Progenitor cell of endocrine pancreas (in vitro differentiated cells): ENCODE data around the gene TNFRSF9. TPM values are rescaled to one million over a fixed set of nuclear protein-coding genes. Genes with fewer than 3 reads are reported as not detected.
"Not testable (repeated sequence)": the region's sequence is repeated elsewhere in the genome, so short reads cannot be mapped to it uniquely, and the experiment has no call there.

Experiments
- DNase-seq: peaks from one replicate; pipeline ENCODE4 v3.0.0; 2021; ENCODE audit warnings: low spot score; ENCODE audit not compliant: unreplicated experiment
- H3K27ac Mint-ChIP-seq: 2 replicates; pipeline ENCODE4 v1.8.0; 2021; ENCODE audit warnings: mild to moderate bottlenecking, moderate library complexity, mixed read lengths
- H3K27me3 Mint-ChIP-seq: 2 replicates; pipeline ENCODE4 v1.8.0; 2021; ENCODE audit warnings: mixed read lengths
- H3K36me3 Mint-ChIP-seq: 2 replicates; pipeline ENCODE4 v1.8.0; 2022; ENCODE audit warnings: mixed read lengths; ENCODE audit not compliant: insufficient read depth
- H3K4me1 Mint-ChIP-seq: 2 replicates; pipeline ENCODE4 v1.8.0; 2021; ENCODE audit warnings: low read depth, mixed read lengths
- H3K4me3 Mint-ChIP-seq: 2 replicates; pipeline ENCODE4 v1.8.0; 2021; ENCODE audit warnings: low read depth, mild to moderate bottlenecking, moderate library complexity, mixed read lengths
- H3K9me3 Mint-ChIP-seq: 2 replicates; pipeline ENCODE4 v1.8.0; 2021; ENCODE audit warnings: low read depth, mixed read lengths
- total RNA-seq: library from RNA; stranded (reverse); gene quantifications from 2 replicates; pipeline ENCODE4 v1.2.1, GENCODE V29; 2021
- TF ChIP-seq, protein P1 (sequence below): fragments of 200-600 bp; sonication (generic); IDR thresholded peaks from one replicate; pipeline ENCODE4 v1.5.0; 2021; ENCODE audit warnings: antibody characterized with exemption, mild to moderate bottlenecking; ENCODE audit not compliant: unreplicated experiment

The TNFRSF9 gene
- total RNA-seq, 1 donor from 2014 or later = 0.60 TPM

DNA sequence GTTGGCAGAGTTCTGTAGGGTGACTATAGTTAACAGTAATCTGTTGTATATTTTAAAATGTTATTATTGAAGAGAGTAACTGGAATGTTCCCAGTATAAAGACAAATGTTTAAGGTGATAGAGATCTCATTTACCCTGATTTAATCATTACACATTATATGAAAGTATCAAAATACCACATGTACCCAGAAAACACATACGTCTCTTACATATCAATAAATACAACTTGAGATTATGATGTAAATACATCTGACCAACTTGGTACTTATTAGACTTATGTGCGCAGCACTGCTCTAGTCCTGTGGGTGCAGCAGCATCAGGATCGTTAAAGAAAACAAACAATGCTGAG is 20.2 kb upstream of the TNFRSF9 start:
- TF ChIP-seq, protein P1, sequence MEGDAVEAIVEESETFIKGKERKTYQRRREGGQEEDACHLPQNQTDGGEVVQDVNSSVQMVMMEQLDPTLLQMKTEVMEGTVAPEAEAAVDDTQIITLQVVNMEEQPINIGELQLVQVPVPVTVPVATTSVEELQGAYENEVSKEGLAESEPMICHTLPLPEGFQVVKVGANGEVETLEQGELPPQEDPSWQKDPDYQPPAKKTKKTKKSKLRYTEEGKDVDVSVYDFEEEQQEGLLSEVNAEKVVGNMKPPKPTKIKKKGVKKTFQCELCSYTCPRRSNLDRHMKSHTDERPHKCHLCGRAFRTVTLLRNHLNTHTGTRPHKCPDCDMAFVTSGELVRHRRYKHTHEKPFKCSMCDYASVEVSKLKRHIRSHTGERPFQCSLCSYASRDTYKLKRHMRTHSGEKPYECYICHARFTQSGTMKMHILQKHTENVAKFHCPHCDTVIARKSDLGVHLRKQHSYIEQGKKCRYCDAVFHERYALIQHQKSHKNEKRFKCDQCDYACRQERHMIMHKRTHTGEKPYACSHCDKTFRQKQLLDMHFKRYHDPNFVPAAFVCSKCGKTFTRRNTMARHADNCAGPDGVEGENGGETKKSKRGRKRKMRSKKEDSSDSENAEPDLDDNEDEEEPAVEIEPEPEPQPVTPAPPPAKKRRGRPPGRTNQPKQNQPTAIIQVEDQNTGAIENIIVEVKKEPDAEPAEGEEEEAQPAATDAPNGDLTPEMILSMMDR = no peak
- peak overlapping the region; percentile 95 for H3K4me3 Mint-ChIP-seq
- peak overlapping the region; percentile 97 for H3K27ac Mint-ChIP-seq
- peaks cover 14% of the 10 kb centered on the region for H3K4me1 Mint-ChIP-seq
- H3K27me3 Mint-ChIP-seq = no peaks in the 10 kb centered on the region
- peaks cover 6% of the 10 kb centered on the region for H3K36me3 Mint-ChIP-seq
- DNase-seq = no peak
- no peaks in the 10 kb centered on the region for H3K9me3 Mint-ChIP-seq

DNA sequence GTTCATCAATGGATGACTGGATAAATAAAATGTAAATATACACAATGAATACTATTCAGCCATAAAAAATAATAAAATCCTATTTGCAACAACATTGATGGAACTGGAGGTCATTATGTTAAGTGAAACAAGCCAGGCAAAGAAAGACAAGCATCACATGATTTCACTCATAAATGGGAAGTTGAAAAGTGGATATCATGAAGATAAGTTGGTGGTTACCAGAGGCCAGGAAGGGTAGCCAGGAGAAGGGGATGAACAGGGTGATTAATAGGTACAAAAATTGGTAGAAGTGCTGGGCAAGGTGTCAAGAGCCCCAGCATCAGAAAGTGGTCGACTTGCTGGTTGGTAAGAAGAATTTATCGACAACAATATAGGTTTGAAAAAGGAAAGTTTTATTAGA is 19.5 kb upstream of the TNFRSF9 start:
- H3K27me3 Mint-ChIP-seq = peaks cover 3% of the 10 kb centered on the region
- peaks cover 14% of the 10 kb centered on the region for H3K4me1 Mint-ChIP-seq
- H3K4me3 Mint-ChIP-seq = peak overlapping the region; percentile 95

DNA sequence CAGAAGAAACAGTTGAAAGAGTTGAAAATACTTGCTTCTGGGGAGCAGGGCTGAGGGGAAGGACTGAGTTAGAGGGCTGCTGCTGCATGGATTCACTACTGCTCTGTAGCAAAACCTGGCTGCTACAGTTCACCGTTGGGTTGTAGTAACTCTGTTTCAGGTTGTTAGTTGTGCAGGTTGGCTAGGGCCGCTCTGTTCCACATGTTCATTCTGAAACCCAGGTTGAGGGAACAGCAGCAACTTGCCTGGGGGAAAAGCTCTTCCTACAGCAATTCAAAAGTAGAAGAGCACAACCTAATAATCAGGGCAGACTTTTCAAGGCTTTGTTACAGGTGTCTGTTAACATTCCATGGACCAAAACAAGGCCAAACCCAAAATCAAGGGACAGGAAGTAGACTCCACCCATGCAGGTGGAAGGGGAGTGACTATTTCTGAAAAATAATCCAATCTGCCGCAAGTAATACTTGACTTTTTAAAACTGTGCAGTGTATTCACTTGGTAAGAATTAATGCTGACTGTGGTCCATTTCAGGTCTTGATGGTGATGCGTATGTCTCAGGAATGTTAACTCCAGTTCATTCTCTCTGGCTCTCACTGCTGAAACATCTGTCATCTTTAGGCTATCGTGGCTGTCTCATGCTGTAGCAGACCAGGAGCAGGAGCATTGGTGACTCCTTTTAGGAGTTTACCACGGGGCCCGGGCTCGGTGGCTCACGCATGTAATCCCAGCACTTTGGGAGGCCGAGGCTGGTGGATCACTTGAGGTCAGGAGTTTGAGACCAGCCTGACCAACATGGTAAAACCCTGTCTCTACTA is 15.8 kb upstream of the TNFRSF9 start:
- TF ChIP-seq, protein P1 = no peak
- Mint-ChIP-seq H3K4me1 (peaks cover 5% of the 10 kb centered on the region), H3K27ac (no peak overlapping the region), H3K36me3 (no peaks in the 10 kb centered on the region), H3K27me3 (peaks cover 3% of the 10 kb centered on the region), H3K4me3 (no peak overlapping the region), H3K9me3 (peaks cover 3% of the 10 kb centered on the region)
- DNase-seq = no peak

More for the DNA sequence above, 19.5 kb upstream of the TNFRSF9 start:
- DNase-seq = no peak
- TF ChIP-seq, protein P1 = no peak
- no peak overlapping the region for H3K27ac Mint-ChIP-seq
- H3K9me3 Mint-ChIP-seq = no peaks in the 10 kb centered on the region
- peaks cover 5% of the 10 kb centered on the region for H3K36me3 Mint-ChIP-seq

DNA sequence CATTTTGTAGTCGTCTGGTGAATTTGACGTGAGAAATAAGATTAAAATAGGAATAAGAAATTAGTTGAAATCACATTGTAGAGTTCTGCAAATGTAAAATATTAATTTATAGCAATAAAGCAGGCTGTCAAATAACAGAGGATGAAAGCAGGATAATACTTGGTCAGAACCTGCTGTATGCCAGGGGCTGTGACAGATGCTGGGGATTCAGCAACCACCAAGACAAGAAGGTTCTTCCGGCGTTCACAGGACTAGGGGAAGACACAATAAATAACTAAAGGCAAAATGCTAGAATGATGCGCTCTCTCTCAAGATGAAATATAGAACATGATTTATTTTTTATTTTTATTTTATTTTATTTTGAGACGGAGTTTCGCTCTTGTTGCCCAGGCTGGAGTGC is 14.0 kb upstream of the TNFRSF9 start:
- Mint-ChIP-seq H3K4me3 (no peak overlapping the region), H3K4me1 (no peaks in the 10 kb centered on the region), H3K9me3 (peaks cover 3% of the 10 kb centered on the region), H3K36me3 (no peaks in the 10 kb centered on the region), H3K27ac (no peak overlapping the region), H3K27me3 (peaks cover 6% of the 10 kb centered on the region)
- TF ChIP-seq, protein P1 = no peak
- no peak for DNase-seq

DNA sequence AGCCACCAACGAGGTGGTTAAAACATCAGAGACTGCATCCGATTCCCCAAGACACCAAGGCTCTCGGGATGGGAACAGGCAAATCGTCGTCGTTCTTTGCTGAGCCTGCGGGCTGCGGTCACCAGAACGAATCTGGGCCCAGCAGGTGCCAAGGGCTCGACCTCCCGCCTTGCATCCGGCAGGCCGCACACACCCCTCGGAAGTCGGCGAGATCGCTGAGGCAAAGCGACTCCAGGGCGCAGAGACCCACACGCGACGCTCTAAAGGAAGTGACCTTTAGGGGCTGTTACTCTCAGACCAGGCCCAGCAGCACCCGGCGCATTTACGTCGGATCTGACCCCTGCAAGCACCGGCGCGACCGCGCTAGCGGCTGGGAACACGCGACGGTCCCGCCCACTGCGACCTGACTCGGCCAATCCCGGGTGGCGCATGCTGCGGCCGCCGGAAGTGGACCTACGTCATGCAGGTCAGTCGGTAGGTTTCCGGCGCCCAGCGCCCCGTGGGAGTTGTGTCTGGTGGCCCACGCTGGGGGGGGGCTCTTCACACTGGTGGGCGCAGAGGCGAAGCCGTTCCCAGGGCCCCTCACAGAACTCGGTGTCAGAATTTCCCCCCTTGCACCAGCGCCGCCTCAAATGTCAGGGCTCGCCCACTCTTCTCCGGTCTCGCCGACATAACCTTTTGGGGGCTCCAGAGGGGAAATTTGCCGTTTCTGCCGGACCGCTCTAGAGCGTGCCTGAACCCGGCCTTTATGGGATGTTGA is 13.4 kb upstream of the TNFRSF9 start:
- Mint-ChIP-seq H3K36me3 (no peaks in the 10 kb centered on the region), H3K27ac (no peak overlapping the region), H3K4me3 (no peak overlapping the region), H3K27me3 (peaks cover 6% of the 10 kb centered on the region), H3K9me3 (peaks cover 3% of the 10 kb centered on the region), H3K4me1 (no peaks in the 10 kb centered on the region)
- TF ChIP-seq, protein P1 = no peak
- no peak for DNase-seq

DNA sequence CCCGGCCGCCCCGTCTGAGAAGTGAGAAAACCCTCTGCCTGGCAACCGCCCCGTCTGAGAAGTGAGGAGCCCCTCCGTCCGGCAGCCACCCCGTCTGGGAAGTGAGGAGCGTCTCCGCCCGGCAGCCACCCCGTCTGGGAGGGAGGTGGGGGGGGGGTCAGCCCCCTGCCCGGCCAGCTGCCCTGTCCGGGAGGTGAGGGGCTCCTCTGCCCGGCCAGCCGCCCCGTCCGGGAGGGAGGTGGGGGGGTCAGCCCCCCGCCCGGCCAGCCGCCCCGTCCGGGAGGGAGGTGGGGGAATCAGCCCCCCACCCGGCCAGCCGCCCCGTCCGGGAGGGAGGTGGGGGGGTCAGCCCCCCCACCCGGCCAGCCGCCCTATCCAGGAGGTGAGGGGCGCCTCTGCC is 12.2 kb upstream of the TNFRSF9 start:
- not testable (repeated sequence) for H3K9me3 Mint-ChIP-seq, H3K4me3 Mint-ChIP-seq, H3K4me1 Mint-ChIP-seq, H3K36me3 Mint-ChIP-seq, H3K27me3 Mint-ChIP-seq, H3K27ac Mint-ChIP-seq, DNase-seq
